Measurements from ENCODE around the gene ASB1.

Gene ASB1

DNA sequence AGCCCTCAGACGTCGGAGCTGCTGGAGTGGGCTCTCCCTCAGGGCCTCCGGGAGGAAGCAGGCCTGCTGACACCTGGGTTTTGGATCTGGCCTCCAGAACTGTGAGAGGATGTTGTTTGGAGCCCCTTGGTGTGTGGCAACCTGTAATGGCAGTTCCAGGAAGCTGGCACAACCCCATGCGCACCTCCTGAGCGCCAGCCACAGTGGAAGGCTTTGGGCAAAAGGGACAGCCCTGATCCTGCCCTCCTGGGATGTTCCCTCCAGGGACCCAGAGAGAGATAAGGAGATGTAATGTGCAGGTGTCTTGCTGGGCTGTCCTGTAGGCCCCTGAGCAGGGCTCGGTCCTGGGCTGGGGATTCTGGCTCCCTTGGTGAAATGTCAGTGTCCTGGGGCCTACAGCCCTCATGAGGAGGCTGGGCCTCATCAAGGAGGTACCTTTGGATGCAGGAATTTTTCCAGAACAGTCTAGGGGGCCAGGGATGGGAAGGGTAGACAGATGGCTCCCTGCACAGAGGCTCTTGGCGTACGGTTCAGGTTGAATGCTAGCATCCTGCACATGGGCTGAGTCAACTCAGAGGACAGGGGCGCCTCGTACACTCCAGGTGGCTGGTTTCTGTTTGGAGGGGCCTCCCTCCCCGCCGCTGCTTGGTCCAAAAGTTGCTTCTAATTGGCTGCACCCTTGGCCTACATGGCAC lies 61.1 kb downstream of the ASB1 start:
- in situ Hi-C loops (cut with HindIII; ENCODE audit: low sequenced_read_pairs) = no loop called here

DNA sequence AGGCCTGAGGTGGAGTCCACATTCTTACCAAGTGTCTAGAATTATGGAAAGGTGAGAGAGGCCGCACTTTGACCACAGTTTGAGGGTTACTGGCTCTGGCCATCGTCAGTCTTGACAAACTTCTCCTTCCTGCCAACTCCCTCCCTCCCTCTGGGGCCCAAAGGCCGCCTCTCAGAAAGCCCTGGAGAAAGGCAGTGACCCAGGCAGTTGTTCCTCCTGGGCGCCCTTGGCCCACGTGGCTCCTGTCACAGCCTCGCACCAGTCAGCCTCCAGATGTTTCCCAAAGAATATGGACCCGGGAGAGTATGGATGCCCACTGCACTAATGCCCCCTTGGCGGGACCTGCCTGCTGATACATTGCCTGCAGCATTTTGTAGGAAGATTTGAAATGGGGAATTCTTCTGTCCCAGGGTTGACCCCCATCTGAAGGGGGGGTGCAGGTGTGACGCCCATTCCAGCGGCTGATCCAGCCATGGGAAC lies 61.7 kb downstream of the ASB1 start:
- in situ Hi-C loops (cut with HindIII; ENCODE audit: low sequenced_read_pairs) = no loop called here

DNA sequence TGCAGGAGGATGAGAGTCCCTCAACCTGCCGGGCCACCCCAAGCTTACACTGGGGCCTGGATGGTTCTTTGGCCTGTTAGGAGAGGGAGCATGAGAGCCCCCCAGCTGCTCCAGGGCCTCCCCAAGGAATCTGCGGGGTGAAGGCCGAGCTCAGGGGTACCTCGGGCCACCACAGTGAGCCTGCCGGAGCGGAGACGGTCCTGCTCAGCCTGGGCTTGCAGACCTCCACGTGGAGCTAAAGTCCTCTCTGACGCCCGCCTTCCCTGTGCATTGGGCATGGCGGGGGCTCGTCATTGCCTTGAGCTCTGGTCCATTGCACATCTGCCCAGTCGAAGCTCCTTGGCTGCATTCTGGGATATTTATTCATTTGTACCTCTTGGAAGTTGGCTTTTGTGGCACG lies 62.7 kb downstream of the ASB1 start:
- in situ Hi-C loops (cut with HindIII; ENCODE audit: low sequenced_read_pairs) = no loop called here

DNA sequence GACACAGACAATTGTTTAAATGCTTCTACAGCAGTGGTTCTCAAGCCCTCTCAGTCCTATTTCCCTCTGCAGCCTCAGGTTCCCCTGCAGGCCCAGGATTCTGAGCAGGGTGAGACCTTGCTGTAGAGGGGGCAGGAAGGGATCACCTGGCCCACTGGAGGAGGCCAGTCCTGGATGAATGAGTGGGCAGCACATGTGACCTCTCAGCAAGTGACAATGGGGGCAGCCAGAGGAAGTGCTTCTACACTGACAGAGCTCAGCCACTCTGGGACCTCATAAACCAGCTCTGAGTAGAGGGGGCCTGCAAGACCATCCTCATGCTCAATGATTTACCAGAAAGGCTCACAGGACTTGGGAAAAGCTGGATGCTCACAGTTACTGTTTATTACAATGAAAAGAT lies 63.2 kb downstream of the ASB1 start:
- in situ Hi-C loops (cut with HindIII; ENCODE audit: low sequenced_read_pairs) = no loop called here

DNA sequence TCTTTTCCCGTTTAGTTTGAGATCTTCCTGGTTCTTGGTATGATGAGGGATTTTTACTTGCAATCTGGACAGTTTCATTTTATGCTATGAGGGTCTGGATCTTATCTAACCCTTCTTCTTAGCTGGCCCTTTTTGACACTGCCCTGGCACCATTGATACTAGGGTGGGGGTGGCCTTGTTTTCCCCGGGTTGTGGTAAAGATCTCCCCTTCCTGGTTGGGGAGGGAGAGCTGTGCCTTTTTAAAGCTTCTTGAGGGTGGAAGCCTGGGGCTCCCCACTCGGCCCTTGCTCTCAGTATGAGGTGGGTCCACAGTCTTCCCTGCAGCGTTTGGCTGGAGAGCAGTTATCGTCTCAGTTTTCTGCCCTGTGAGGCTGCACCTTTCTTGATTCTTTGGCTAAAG lies 66.1 kb downstream of the ASB1 start:
- in situ Hi-C loops (cut with HindIII; ENCODE audit: low sequenced_read_pairs) = no loop called here

DNA sequence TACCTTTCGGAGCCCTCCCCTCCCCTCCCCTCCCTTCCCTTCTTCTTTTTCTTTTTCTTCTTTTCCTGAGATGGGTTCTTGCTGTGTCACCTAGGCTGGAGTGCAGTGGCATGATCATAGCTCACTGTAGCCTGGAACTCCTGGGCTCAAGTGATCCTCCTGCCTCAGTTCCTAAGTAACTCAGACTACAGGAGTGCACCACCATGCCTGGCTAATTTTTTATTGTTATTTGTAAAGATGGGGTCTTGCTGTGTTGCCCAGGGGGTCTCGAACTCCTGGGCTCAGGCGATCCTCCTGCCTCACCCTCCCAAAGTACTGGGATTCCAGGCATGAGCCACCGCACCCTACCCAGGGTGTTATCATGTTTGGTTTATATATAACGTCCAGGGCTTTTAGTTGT lies 66.7 kb downstream of the ASB1 start:
- in situ Hi-C loops (cut with HindIII; ENCODE audit: low sequenced_read_pairs) = no loop called here

DNA sequence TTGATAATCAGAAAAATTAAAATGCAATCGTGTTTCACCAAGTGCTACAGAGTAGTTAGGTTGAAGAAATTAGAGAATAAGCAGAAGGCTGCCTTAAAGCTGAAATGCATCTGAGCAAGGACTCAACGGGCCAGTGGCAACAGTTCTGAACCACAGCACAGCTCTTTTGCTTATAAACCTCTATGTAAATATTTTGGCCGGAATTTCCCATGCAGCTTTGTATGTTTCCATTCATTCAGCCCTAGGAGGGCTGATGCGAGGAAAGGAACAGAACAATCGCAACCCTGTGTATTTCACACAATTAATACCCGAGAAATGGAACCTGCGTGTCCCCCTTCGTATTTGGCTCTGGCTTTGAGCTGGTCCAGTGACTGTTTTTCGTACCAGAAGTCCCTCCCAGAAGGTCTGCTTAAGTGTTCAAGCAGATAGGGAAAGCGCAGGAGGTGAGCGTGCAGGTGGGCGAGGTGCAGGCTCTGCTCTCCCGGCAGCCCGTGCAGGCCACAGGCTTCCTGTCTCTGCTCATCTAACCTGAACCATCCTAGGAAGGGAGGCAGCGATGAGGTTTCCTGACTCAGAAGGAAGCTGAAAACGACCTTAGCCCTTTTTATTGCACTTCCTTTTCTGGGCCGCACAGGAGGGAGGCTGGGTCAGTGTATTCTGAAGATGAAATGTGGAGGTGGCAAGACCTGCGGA lies 67.3 kb downstream of the ASB1 start:
- in situ Hi-C loops (cut with HindIII; ENCODE audit: low sequenced_read_pairs) = no loop called here

DNA sequence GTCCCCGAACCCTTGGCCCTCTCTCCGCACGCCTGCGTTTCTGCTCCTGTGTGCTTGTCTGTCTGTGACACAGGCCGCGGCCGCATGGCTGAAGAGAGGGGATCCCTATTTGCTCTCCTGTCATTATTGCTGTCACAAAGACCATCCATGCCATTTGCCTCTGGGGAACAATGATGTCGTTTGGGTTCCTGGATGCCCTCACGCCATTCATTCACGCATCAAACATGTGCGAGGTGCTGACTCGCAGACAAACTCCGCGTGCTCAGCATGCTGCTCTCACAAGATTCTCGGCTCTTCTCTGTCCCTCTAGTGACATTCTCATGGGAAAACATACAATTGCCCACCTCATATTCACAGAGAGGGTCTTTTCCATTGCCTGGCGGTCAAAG lies 67.8 kb downstream of the ASB1 start:
- in situ Hi-C loops (cut with HindIII; ENCODE audit: low sequenced_read_pairs) = no loop called here

DNA sequence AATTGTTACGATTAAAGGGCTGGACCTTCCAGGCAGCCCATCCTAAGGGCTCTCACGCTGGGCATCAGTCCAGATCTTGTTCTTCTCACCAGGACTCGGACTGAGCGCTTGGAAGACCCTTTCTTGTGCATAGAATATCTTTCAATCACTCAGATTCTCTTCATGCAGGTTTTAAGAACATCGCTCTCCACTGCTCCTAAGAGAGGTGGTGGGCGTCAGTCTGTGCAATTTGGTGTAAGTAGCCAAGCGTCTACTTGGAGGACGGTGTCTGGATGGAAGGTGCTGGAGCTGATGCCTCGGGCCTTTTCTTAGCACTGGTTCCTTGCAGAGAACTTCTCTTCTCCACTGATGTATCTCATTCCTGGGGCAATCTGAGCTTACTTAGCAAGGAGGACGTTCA lies 68.7 kb downstream of the ASB1 start:
- in situ Hi-C loops (cut with HindIII; ENCODE audit: low sequenced_read_pairs) = no loop called here

DNA sequence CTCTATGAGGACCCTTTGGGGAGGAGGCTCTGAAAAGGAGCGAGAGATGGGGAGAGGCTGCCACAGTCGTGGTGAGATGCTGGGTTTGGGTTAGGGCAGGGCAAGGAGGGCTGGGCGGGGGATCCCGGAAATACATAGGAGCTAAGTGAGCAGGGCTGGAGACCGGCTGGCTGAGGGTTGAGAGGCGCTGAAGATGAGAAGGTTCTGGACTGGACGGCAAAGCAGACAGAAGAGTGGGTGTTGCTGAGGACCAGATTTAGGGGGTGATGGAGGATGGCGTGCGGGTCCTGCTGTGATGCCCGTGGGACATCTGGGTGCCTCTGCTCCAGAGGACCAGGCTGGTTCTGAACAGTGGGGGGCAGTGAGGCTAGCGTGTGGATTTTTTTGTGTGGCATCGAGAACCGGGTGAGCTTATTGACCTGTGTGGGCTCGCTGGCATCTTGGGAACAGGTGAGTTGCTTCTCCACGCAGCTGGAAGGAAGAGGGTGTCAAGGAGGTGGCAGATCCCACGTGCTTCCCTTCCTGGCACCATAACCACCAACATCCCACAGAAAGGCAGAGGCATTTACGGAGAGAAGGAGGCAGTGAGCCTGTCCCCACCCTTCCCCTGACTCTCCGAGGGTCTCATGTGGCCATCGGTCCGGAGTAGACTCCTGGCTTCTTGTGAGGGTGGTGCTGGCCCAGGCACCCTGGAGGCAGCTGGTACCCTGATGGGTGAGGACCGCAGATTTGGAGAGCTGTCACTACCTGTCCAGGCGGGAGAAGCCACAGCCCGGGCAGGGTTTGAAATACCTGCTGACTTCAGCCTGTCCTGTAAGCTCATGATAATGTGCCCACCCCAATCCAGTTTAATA lies 70.3 kb downstream of the ASB1 start:
- in situ Hi-C loops (cut with HindIII; ENCODE audit: low sequenced_read_pairs) = no loop called here

DNA sequence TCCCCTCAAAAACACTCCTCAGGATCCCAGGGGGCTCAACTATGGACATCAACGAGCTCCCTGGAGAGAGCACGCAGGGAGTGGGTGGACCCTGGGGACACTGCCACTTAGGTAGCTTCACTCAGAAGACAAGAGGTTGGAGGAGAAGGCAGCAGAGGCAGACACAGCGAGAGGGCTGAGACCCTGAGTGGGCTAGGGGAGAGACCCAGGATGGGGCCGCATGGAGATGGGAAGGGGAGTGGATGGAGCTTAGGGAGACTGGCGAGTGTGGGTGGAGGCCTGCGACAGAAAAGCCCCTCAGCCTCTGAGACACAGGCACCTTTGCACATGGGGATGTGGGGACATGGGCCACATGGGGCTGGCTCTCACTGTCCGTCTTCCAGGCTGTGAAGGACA lies 70.9 kb downstream of the ASB1 start:
- in situ Hi-C loops (cut with HindIII; ENCODE audit: low sequenced_read_pairs) = no loop called here

DNA sequence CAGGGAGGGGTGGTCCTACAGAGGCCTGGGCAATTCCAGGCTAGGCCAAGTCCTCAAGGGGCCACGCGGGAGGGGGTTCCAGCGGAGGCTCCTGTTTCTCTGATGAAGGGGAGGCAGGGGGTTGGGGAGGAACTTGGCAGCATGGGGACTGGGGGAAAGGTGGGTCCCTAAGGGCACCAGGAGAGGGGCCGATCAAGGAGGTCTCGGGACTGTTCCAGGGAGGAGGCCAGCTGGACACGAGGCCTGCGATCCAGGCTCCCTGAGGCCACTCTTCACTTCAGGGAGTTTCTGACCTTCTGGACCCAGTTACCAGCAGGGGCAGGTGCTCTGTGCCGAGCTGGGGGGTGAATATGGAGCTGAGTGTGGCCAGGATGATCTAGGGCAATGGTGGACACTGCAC lies 71.5 kb downstream of the ASB1 start:
- in situ Hi-C loops (cut with HindIII; ENCODE audit: low sequenced_read_pairs) = no loop called here

DNA sequence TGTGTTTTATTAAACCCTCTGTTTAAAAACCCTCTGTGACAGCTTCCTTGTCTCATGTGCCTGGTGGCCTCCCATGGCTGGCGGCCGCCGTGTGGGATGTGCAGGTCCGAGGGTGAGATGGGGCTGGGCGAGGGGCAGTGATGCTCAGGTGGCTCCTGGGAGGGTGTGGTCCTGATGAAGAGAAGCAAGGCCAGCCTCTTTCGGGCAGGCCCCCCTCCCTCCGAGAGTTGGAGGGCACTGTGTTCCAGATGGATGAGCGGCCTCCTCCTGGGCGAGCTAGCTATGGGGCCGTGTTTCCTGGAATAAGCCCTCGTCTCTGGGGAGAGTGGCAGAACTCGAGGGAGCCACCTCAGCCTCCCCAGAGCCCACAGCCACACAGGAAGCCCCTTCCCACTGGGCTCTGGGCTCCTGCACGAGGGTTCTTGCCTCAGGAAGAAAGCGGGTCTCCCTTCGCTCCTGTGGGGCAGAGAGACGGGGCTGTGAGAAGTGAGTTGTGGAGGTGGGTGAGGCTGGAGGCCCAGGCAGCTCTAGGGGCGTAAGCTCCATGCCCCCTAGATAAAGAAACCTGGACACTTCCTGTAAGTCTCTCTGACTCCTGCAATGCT lies 72.1 kb downstream of the ASB1 start:
- in situ Hi-C loops (cut with HindIII; ENCODE audit: low sequenced_read_pairs) = no loop called here

DNA sequence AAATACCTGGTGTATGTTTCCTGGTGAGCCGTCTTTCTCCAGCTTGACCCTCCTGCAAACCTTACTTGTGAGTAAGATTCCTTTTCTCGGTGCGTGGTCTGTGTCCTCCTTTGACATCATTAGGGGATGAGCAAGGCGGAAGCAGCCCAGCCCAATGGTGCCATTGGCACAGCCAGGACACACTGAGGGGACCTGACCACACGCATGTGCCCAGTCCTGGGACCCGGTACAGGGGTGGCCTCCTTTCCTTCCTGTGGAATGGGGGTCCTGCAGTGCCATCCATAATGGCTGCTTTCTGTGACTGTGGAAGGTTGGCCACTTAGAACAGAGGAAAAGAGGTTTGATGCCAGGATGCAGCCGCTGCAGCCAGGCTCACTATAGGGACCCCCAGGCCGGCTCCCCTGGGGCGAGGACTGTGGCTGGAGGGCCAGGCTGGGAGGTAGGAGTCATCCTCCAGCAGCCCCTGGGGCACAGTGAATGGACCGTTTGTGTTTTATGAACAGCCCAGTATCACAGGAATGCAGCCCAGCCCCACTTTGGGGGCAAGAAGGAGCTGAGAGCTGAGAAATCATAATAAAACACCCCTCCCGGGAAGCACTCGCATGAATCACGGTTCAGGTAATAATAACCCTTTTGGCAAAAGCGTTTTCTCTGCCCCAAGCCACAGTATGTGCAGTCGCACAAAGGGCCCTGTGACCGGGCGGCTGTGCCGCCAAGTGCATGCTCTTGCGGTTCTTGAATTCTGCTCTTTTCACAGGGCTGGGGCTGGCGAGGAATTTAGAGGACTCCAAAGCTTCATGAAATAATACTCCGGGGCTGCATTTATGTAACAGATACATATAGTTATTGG lies 73.2 kb downstream of the ASB1 start:
- in situ Hi-C loops (cut with HindIII; ENCODE audit: low sequenced_read_pairs) = loop anchor here (25.0 kb wide), 1 partner anchor 587 kb away; no protein-coding TSS in a partner anchor

DNA sequence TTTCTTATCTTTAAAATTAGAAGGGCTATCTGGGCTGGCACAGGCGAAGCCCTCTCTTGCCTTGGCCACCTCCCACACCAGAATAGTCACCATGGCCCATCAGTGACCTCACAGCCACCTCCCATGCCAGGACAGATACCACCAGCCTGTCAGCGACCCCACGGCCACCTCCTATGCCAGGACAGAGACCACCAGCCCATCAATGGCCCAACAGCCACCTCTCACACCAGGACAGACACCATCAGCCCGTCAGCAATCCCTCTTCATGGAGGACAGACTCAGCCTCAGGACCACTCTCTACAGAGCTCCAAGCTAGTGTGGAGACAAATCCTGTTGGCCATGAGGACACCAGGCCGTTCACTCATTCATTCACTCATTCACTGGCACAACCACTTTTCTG lies 74.6 kb downstream of the ASB1 start:
- in situ Hi-C loops (cut with HindIII; ENCODE audit: low sequenced_read_pairs) = loop anchor here (25.0 kb wide), 1 partner anchor 586 kb away; no protein-coding TSS in a partner anchor

All from endothelial cell of hepatic sinusoid (primary cell).